Measurements from ENCODE around the gene EZH2. TPM values are rescaled to one million over a fixed set of nuclear protein-coding genes. Genes with fewer than 3 reads are reported as not detected.

Gene EZH2
- total and polyA plus RNA-seq, 2 of the 4 experiments (the other 2 are of a cell fraction), result 13.1 to 19.8 TPM

GRCh38 chr7:148790131-148790726, 93.9 kb downstream of the EZH2 start:
- intact Hi-C loops (cut with micrococcal nuclease) (loop anchor here (5.0 kb wide), 1 partner anchor 172 kb away; no protein-coding TSS in a partner anchor), dilution Hi-C loops (cut with HindIII; ENCODE audit: low sequenced_read_pairs, unreplicated experiment) (no loop called here)
- POLR2A ChIA-PET (ENCODE audit: unreplicated experiment), result no interaction called here

More at GRCh38 chr7:148790131-148790726, 93.9 kb downstream of the EZH2 start:
- peaks cover 3 to 9% of the 10 kb centered on the region in 2 experiments; a peak in 3 of 4 replicates for H3K79me1 ChIP-seq (ENCODE audit: low read depth in 1 of 2, low read length in 2 of 2)
- no peak overlapping the region for H3K56ac ChIP-seq (ENCODE audit: extremely low read depth, insufficient read depth, low read length)
- no peak overlapping the region for H2AK5ac ChIP-seq (ENCODE audit: low read depth, low read length)
- H3K23ac ChIP-seq (ENCODE audit: low read depth, low read length), result no peak overlapping the region
- no peak overlapping the region for H4K91ac ChIP-seq (ENCODE audit: insufficient read depth, low read depth, low read length)
- H2AFZ ChIP-seq (replicated peaks; ENCODE audit: low read length, poor library complexity), result no peak overlapping the region
- H2BK120ac ChIP-seq (ENCODE audit: low read depth, low read length), result no peak overlapping the region
- H3K14ac ChIP-seq (replicated peaks; ENCODE audit: low read depth, low read length), result no peak overlapping the region
- H3K27me3 ChIP-seq (ENCODE audit: control insufficient read depth, insufficient read depth, low read length), result no peaks in the 10 kb centered on the region
- ATAC-seq (ENCODE audit: low read depth) (no peak), DNase-seq (no peak)
- no peak overlapping the region for H2BK5ac ChIP-seq (ENCODE audit: low read depth, low read length, poor library complexity, severe bottlenecking)
- H3K4me3 ChIP-seq (ENCODE audit: insufficient read depth, low read depth, low read length), result no peak overlapping the region
- H3K4ac ChIP-seq (ENCODE audit: low read depth, low read length), result no peak overlapping the region
- no peak overlapping the region for H3K18ac ChIP-seq (ENCODE audit: low read depth, low read length)
- H2AK9ac ChIP-seq (replicated peaks; ENCODE audit: low read depth, low read length, poor library complexity), result no peak overlapping the region
- no peak overlapping the region for H4K5ac ChIP-seq (ENCODE audit: low read depth, low read length)
- no peak overlapping the region for H2BK15ac ChIP-seq (ENCODE audit: low read depth, low read length)
- H3K9me1 ChIP-seq (ENCODE audit: insufficient read depth, low read length), result no peaks in the 10 kb centered on the region
- 100% methylated on average over 1 of the region's 8 CpGs; no CpG with 5 or more reads in 1 of the 2 experiments for WGBS, 2 experiments (ENCODE audit: extremely low coverage in 2 of 2, insufficient read length in 1 of 2)
- H3K9ac ChIP-seq (ENCODE audit: low read depth, low read length), result no peak overlapping the region
- in situ Hi-C loops (cut with MboI; ENCODE audit: low sequenced_read_pairs), result no loop called here
- BruUV-seq (replicated peaks), result no TSS peak
- no peaks in the 10 kb centered on the region for H3K4me1 ChIP-seq (ENCODE audit: control insufficient read depth, insufficient read depth, low read length)
- no peak overlapping the region for H2BK20ac ChIP-seq (ENCODE audit: low read depth, low read length)
- H3K36me3 ChIP-seq (ENCODE audit: control insufficient read depth, insufficient read depth, low read length), result peaks cover 50% of the 10 kb centered on the region
- no peak overlapping the region for H3K4me2 ChIP-seq (ENCODE audit: low read depth, low read length)
- no peak overlapping the region for H3K27ac ChIP-seq (ENCODE audit: insufficient read depth, low read length)
- peak; percentile 74 for TF ChIP-seq MAFK (IDR thresholded peaks at IDR 0.05; ENCODE audit: low read depth, low read length)
- no peak for TF ChIP-seq CTCF (conservative IDR thresholded peaks at IDR 0.05; ENCODE audit: low read depth, low read length)
- no peak for TF ChIP-seq FOS (IDR thresholded peaks at IDR 0.05; ENCODE audit: low read depth, low read length)
- no peak for TF ChIP-seq MXI1 (IDR thresholded peaks at IDR 0.05; ENCODE audit: borderline replicate concordance, low read depth, low read length)
- no peaks in the 10 kb centered on the region for H3K9me3 ChIP-seq (ENCODE audit: control insufficient read depth, insufficient read depth, low read length)
- no peak overlapping the region for H4K8ac ChIP-seq (ENCODE audit: low read depth in 2 of 2, low read length in 2 of 2)
- CTCF ChIA-PET, result interaction anchor here (0.9 kb wide), 1 partner anchor 16 kb away, joined by 3 read pairs; no protein-coding TSS in a partner anchor
- H4K20me1 ChIP-seq (ENCODE audit: insufficient read depth, low read length), result no peaks in the 10 kb centered on the region
